ENCODE measurements around the gene FCHO1. TPM values are rescaled to one million over a fixed set of nuclear protein-coding genes. Genes with fewer than 3 reads are reported as not detected.

FCHO1 gene
- polyA plus RNA-seq, 2 donors, result 0.51 to 0.75 TPM

GRCh38 chr19:17812099-17812498 is 60.8 kb downstream of the FCHO1 start:
- H3K36me3 ChIP-seq (ENCODE audit: control insufficient read depth in 2 of 2, insufficient read depth in 2 of 2, low read length in 1 of 2), result peaks cover 0 to 3% of the 10 kb centered on the region in 2 donors
- peaks cover 0 to 5% of the 10 kb centered on the region in 2 donors for H3K9me3 ChIP-seq (ENCODE audit: control insufficient read depth in 2 of 2, insufficient read depth in 1 of 2, low read depth in 1 of 2, low read length in 1 of 2)
- peaks cover 0 to 3% of the 10 kb centered on the region in 2 donors for H3K27me3 ChIP-seq (ENCODE audit: control insufficient read depth in 1 of 2, insufficient read depth in 2 of 2, low read length in 2 of 2)
- no peak overlapping the region for H3K4me3 ChIP-seq (ENCODE audit: low read depth in 1 of 2, low read length in 2 of 2)
- H3K4me1 ChIP-seq (ENCODE audit: control insufficient read depth in 2 of 2, insufficient read depth in 2 of 2, low read length in 1 of 2), result peaks cover 0 to 2% of the 10 kb centered on the region in 2 donors
- no peak overlapping the region for H3K27ac ChIP-seq (ENCODE audit: low read depth in 2 of 2, low read length in 1 of 2)
- WGBS, 2 donors, result 71 to 72% methylated on average over 5 of the region's 5 CpGs

- Histone ChIP-seq H3K9me3 (ENCODE audit: control insufficient read depth in 2 of 2, insufficient read depth in 1 of 2, low read depth in 1 of 2, low read length in 1 of 2) (no peaks in the 10 kb centered on the region), H3K4me1 (ENCODE audit: control insufficient read depth in 2 of 2, insufficient read depth in 2 of 2, low read length in 1 of 2) (no peaks in the 10 kb centered on the region), H3K27me3 (ENCODE audit: control insufficient read depth in 1 of 2, insufficient read depth in 2 of 2, low read length in 2 of 2) (peaks cover 0 to 3% of the 10 kb centered on the region in 2 donors), H3K4me3 (ENCODE audit: low read depth in 1 of 2, low read length in 2 of 2) (no peak overlapping the region), H3K27ac (ENCODE audit: low read depth in 2 of 2, low read length in 1 of 2) (no peak overlapping the region), H3K36me3 (ENCODE audit: control insufficient read depth in 2 of 2, insufficient read depth in 2 of 2, low read length in 1 of 2) (no peaks in the 10 kb centered on the region)
- WGBS, 2 donors, result 62 to 67% methylated on average over 12 of the region's 13 CpGs
These were observed 66.5 kb downstream of the FCHO1 start for GRCh38 chr19:17817668-17818363.

- H3K9me3 ChIP-seq (ENCODE audit: control insufficient read depth in 2 of 2, insufficient read depth in 1 of 2, low read depth in 1 of 2, low read length in 1 of 2), result no peaks in the 10 kb centered on the region
- H3K4me1 ChIP-seq (ENCODE audit: control insufficient read depth in 2 of 2, insufficient read depth in 2 of 2, low read length in 1 of 2), result no peaks in the 10 kb centered on the region
- H3K27me3 ChIP-seq (ENCODE audit: control insufficient read depth in 1 of 2, insufficient read depth in 2 of 2, low read length in 2 of 2), result no peaks in the 10 kb centered on the region
- no peak within 1 kb of the TSS for H3K27ac ChIP-seq (ENCODE audit: low read depth in 2 of 2, low read length in 1 of 2)
- H3K4me3 ChIP-seq (ENCODE audit: low read depth in 1 of 2, low read length in 2 of 2), result no peak within 1 kb of the TSS
- 70% methylated on average over 34 of the region's 34 CpGs for WGBS, 2 donors
- H3K36me3 ChIP-seq (ENCODE audit: control insufficient read depth in 2 of 2, insufficient read depth in 2 of 2, low read length in 1 of 2), result no peaks in the 10 kb centered on the region
These were observed 69.9 kb downstream of the FCHO1 start, which contains the start of gene INSL3 for GRCh38 chr19:17821190-17821589. Gene INSL3 (minus strand): TSS chr19:17821519. CDS start chr19:17821506, 13 bp downstream.

- no peaks in the 10 kb centered on the region for H3K27me3 ChIP-seq (ENCODE audit: control insufficient read depth in 1 of 2, insufficient read depth in 2 of 2, low read length in 2 of 2)
- no peaks in the 10 kb centered on the region for H3K36me3 ChIP-seq (ENCODE audit: control insufficient read depth in 2 of 2, insufficient read depth in 2 of 2, low read length in 1 of 2)
- no peaks in the 10 kb centered on the region for H3K9me3 ChIP-seq (ENCODE audit: control insufficient read depth in 2 of 2, insufficient read depth in 1 of 2, low read depth in 1 of 2, low read length in 1 of 2)
- 58 to 74% methylated on average over 8 of the region's 8 CpGs for WGBS, 2 donors
- no peak overlapping the region for H3K27ac ChIP-seq (ENCODE audit: low read depth in 2 of 2, low read length in 1 of 2)
- no peaks in the 10 kb centered on the region for H3K4me1 ChIP-seq (ENCODE audit: control insufficient read depth in 2 of 2, insufficient read depth in 2 of 2, low read length in 1 of 2)
- H3K4me3 ChIP-seq (ENCODE audit: low read depth in 1 of 2, low read length in 2 of 2), result no peak overlapping the region
These were observed 73.1 kb downstream of the FCHO1 start for GRCh38 chr19:17824339-17824738.

DNA sequence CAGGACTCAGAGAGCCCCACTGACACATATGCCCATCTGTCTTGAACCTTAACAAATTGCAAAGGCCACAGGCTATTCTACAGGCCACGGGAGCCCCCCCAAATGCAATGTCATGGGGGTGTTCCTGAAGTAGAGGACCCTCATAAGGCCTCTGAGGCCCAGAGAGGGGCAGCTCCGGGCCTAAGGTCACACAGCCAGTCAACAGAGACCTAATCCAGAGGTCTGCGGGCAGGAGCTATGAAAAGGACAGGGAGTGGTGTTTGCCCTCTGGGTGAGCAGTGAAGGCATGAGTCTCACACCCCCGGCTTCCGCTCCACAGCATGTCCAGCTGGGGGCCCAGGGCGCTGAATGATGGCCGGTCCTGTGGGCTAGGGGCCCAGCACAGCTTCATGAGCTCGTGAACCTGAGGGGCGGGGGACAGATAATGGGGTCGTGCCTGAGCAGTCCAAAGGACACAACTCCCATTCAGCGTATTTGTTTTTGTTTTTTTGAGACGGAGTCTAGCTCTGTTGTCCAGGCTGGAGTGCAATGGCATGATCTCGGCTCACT is 75.3 kb downstream of the FCHO1 start:
- 91 to 94% methylated on average over 13 of the region's 13 CpGs for whole genome bisulfite sequencing, 2 donors
- H3K27me3 ChIP-seq (ENCODE audit: control insufficient read depth in 1 of 2, insufficient read depth in 2 of 2, low read length in 2 of 2), result no peaks in the 10 kb centered on the region
- H3K4me1 ChIP-seq (ENCODE audit: control insufficient read depth in 2 of 2, insufficient read depth in 2 of 2, low read length in 1 of 2), result peaks cover 2 to 5% of the 10 kb centered on the region in 2 donors
- peaks cover 3 to 5% of the 10 kb centered on the region in 2 donors for H3K9me3 ChIP-seq (ENCODE audit: control insufficient read depth in 2 of 2, insufficient read depth in 1 of 2, low read depth in 1 of 2, low read length in 1 of 2)
- no peak overlapping the region for H3K4me3 ChIP-seq (ENCODE audit: low read depth in 1 of 2, low read length in 2 of 2)
- H3K36me3 ChIP-seq (ENCODE audit: control insufficient read depth in 2 of 2, insufficient read depth in 2 of 2, low read length in 1 of 2), result no peaks in the 10 kb centered on the region
- no peak overlapping the region for H3K27ac ChIP-seq (ENCODE audit: low read depth in 2 of 2, low read length in 1 of 2)

DNA sequence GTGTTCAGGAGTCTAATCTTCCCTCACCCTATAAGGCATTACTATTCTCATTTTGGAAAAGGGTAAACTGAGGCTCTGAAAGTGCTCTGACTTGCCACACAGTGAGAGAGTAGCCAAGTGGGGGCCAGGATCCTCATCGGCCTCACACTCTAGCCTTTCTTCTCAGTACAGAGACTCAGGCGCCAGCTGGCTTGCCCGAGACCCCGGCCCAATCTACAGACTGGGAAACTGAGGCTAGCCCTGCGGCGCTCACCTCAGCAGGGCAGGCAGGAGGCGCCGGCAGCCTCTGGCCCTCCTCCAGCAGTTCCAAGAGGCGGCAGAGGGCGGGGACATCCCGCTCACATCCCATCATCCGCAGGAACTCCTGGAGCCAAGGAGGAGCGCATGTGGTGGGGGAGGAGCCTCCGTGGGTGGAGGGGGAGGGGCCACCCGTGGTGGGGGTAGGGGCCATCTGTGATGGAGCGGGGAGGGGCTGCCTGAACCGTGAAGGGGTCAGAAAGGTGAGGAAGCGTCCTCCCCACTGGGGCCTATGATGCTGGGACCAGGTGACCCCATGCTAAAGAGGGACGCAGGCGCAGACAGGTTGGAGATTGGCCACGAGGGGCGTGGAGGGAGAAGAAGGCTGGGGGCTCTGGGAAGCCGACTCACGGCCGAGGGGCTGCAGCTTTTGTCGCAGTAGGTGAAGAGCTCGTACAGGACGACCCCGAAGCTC is 78.7 kb downstream of the FCHO1 start:
- Histone ChIP-seq H3K27ac (ENCODE audit: low read depth in 2 of 2, low read length in 1 of 2) (peak overlapping the region in 1 of 2 donors; percentile 11), H3K4me1 (ENCODE audit: control insufficient read depth in 2 of 2, insufficient read depth in 2 of 2, low read length in 1 of 2) (peaks cover 2 to 6% of the 10 kb centered on the region in 2 donors), H3K9me3 (ENCODE audit: control insufficient read depth in 2 of 2, insufficient read depth in 1 of 2, low read depth in 1 of 2, low read length in 1 of 2) (peaks cover 3 to 5% of the 10 kb centered on the region in 2 donors), H3K4me3 (ENCODE audit: low read depth in 1 of 2, low read length in 2 of 2) (no peak overlapping the region), H3K27me3 (ENCODE audit: control insufficient read depth in 1 of 2, insufficient read depth in 2 of 2, low read length in 2 of 2) (no peaks in the 10 kb centered on the region), H3K36me3 (ENCODE audit: control insufficient read depth in 2 of 2, insufficient read depth in 2 of 2, low read length in 1 of 2) (peaks cover 0 to 3% of the 10 kb centered on the region in 2 donors)
- 28 to 30% methylated on average over 29 of the region's 29 CpGs for WGBS, 2 donors

GRCh38 chr19:17830567-17831418 is 79.5 kb downstream of the FCHO1 start:
- peaks cover 0 to 3% of the 10 kb centered on the region in 2 donors for H3K36me3 ChIP-seq (ENCODE audit: control insufficient read depth in 2 of 2, insufficient read depth in 2 of 2, low read length in 1 of 2)
- H3K4me1 ChIP-seq (ENCODE audit: control insufficient read depth in 2 of 2, insufficient read depth in 2 of 2, low read length in 1 of 2), result peaks cover 2 to 6% of the 10 kb centered on the region in 2 donors
- H3K27ac ChIP-seq (ENCODE audit: low read depth in 2 of 2, low read length in 1 of 2), result peak overlapping the region in 1 of 2 donors; percentile 11
- peaks cover 3 to 5% of the 10 kb centered on the region in 2 donors for H3K9me3 ChIP-seq (ENCODE audit: control insufficient read depth in 2 of 2, insufficient read depth in 1 of 2, low read depth in 1 of 2, low read length in 1 of 2)
- H3K4me3 ChIP-seq (ENCODE audit: low read depth in 1 of 2, low read length in 2 of 2), result peak overlapping the region in 1 of 2 donors; percentile 36
- WGBS, 2 donors, result 31 to 36% methylated on average over 41 to 50 of the region's 50 CpGs
- H3K27me3 ChIP-seq (ENCODE audit: control insufficient read depth in 1 of 2, insufficient read depth in 2 of 2, low read length in 2 of 2), result no peaks in the 10 kb centered on the region

DNA sequence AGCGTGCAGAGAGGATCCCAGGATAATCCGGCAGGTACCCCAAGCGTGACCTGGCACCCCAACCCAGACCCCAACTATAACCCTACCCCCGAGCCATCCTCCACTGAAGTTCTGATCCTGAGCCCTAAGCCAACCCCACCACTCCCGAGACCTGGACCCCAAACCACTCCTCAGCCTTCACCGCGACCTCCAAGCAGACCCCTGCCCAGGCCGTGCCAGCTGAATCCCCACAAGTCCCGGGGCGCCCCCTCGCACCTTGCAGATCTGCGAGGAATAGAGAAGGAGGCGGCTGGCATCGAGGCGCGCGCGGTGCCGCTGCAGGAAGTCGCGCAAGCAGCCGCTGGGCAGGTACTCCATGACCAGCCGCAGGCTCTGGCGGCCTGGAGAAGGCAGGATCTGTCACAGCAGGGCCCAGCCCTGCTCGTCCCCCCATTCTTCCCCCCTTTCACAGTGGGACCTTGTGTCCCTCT is 80.2 kb downstream of the FCHO1 start:
- 26 to 40% methylated on average over 25 of the region's 25 CpGs for WGBS, 2 donors
- Histone ChIP-seq H3K36me3 (ENCODE audit: control insufficient read depth in 2 of 2, insufficient read depth in 2 of 2, low read length in 1 of 2) (peaks cover 0 to 3% of the 10 kb centered on the region in 2 donors), H3K27me3 (ENCODE audit: control insufficient read depth in 1 of 2, insufficient read depth in 2 of 2, low read length in 2 of 2) (no peaks in the 10 kb centered on the region), H3K4me1 (ENCODE audit: control insufficient read depth in 2 of 2, insufficient read depth in 2 of 2, low read length in 1 of 2) (peaks cover 2 to 6% of the 10 kb centered on the region in 2 donors), H3K4me3 (ENCODE audit: low read depth in 1 of 2, low read length in 2 of 2) (peak overlapping the region in 1 of 2 donors; percentile 36), H3K9me3 (ENCODE audit: control insufficient read depth in 2 of 2, insufficient read depth in 1 of 2, low read depth in 1 of 2, low read length in 1 of 2) (peaks cover 3 to 5% of the 10 kb centered on the region in 2 donors), H3K27ac (ENCODE audit: low read depth in 2 of 2, low read length in 1 of 2) (no peak overlapping the region)

Data from esophagus (tissue), 2 donors.